H1 (cell line): ENCODE data around the gene SAMD7.

Experiments used
- ATF3 ChIP-seq: IDR thresholded peaks from 2 replicates; pipeline ENCODE4 v1.6.1; 2011; ENCODE audit warnings: low read depth, mild to moderate bottlenecking, low read length; ENCODE audit not compliant: insufficient read depth
- CTCF ChIP-seq, 3 experiments: IDR thresholded peaks; 1 replicate in 2 of 3; 2 replicates in 1 of 3; pipeline versions ENCODE4 v1.5.1 to v1.6.1; 2011; ENCODE audit warnings: low read length in 3 of 3, mild to moderate bottlenecking in 3 of 3, inconsistent platforms in 2 of 3, low read depth in 1 of 3, moderate library complexity in 1 of 3; ENCODE audit not compliant: insufficient read depth in 1 of 3; ENCODE audit errors: control extremely low read depth in 1 of 3
- JUN ChIP-seq: IDR thresholded peaks from 2 replicates; pipeline ENCODE4 v1.6.1; 2011; ENCODE audit warnings: low read depth, mild to moderate bottlenecking, improper control_type of control experiment, low read length
- POLR2A ChIP-seq, 2 experiments: IDR thresholded peaks; 1 replicate in 1 of 2; 2 replicates in 1 of 2; pipeline ENCODE4 v1.6.1; 2011; ENCODE audit warnings: low read depth in 2 of 2, low read length in 2 of 2, mild to moderate bottlenecking in 2 of 2; ENCODE audit errors: control extremely low read depth in 1 of 2
- SAP30 ChIP-seq: fragments of 300-600 bp; sonication (generic); IDR thresholded peaks from 2 replicates; pipeline ENCODE4 v1.7.1; 2012; ENCODE audit warnings: low read length, moderate library complexity, mild to moderate bottlenecking, inconsistent platforms; ENCODE audit not compliant: insufficient read depth, insufficient replicate concordance
- TBP ChIP-seq: IDR thresholded peaks from 2 replicates; pipeline ENCODE4 v1.6.1; 2011; ENCODE audit warnings: low read depth, low read length, improper control_type of control experiment

GRCh38 chr3:169895072-169895471 lies 16.3 kb upstream of the SAMD7 start:
- TF ChIP-seq CTCF (IDR thresholded peaks at IDR 0.05; ENCODE audit: control extremely low read depth in 1 of 3, insufficient read depth in 1 of 3, low read depth in 1 of 3, low read length in 3 of 3) (no peak), POLR2A (IDR thresholded peaks at IDR 0.05; ENCODE audit: control extremely low read depth in 1 of 2, low read depth in 2 of 2, low read length in 2 of 2) (no peak), JUN (no peak), SAP30 (no peak), TBP (no peak), ATF3 (no peak)
